ENCODE measurements around the gene MZB1.
"Not testable (repeated sequence)": the region's sequence is repeated elsewhere in the genome, so short reads cannot be mapped to it uniquely, and the experiment has no call there.

MZB1 gene

DNA sequence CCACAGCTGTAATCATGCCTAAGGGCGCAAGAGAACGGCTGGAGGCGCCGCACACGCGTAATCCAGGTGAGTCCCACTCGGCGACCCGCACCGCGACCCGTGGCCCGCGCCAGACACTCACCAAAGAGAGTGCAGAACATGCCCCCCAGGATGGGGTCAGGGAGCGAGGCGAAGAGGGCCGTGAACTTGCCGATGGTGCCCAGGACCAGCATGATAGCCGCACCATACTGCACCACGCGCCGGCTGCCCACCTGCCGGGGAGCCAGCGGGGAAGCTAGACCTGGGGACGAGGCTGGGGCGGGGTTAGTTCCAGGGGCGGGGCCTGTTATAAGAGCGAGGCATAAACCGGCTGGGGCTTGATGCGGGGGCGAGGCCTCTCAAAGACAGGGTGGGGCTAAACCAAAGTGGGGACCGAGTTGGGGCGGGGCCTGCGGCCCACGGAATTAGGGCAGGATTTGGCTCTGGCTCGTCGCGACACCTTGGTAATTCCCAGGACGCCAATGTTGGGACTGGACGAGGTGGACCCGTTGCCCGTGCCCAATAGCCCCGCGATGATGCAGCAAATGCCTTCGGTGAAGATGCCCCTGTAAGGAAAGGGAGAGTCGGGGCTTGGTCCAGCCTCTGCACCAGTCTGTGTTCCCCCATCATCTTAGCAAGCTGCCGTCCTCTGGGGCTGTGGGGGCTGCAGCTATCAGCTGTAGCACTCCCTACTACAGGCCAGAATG lies 11.4 kb downstream of the MZB1 start:
- DNase-seq (ENCODE audit: low read depth in 3 of 3): no peak

- DNase-seq (ENCODE audit: low read depth in 3 of 3): no peak
These were observed 12.5 kb downstream of the MZB1 start for GRCh38 chr5:139377226-139377625.

DNA sequence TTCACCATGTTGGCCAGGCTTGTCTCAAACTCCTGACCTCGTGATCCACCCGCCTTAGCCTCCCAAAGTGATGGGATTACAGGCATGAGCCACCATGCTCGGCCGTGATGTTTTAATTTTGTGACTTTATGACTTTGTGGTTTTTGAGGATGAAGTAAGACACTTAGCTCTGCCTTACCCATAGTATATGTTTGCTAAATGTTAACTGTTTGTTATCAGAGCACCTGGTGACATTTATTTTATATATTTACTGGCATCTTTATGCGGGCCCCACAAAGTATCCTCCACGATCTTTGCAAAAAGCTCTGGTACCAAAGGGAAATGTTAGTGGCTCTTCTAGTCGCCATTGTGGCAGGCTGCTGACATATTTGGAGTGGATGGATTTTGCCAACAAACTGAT lies 13.3 kb downstream of the MZB1 start:
- DNase-seq (ENCODE audit: low read depth in 3 of 3): no peak

- DNase-seq (ENCODE audit: low read depth in 3 of 3): no peak
These were observed 14.8 kb downstream of the MZB1 start for GRCh38 chr5:139374909-139375308.

DNA sequence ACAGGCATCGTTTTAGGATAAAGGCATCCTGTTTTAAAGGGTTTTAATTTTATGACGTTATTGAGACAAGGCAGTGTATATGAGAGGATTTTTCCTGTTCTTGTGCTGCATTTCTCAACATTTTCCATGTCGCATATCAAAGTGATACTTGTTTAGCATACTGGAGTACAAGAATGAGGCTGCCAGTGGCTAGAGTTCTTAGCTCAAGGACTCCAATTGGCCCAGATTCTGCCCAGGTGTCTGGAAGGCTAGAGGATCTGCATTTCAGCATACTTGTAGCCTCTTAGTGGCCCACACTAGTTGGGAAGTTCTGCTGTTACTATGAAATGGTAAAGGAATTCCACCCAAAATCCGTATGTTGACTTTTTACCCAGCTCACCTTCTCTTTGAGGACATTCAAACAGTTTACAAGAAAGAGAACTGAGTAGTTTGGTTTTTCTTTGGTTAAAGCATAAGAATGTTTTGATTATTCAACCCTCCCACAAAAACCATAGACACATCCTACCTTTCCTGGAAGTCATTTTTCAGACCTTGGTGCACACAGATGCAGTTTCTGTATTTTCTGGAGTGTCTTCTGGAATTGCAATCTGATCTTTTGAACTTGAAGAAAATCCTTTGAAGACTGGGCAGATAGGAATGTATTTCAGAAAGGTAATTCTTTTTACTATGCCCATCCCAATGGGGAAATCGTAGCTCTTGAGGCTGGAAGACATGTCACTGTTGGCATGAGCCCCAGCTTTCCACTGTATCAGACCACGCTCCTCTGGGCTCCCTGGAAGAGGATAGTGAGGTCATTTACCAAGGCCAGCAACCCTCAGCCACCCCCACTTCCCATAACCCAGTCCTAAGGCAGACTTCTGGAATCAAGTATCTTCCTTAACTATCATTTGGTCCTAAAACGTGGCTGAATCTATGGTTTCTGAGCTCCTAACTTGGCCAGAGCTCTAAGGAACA lies 18.0 kb downstream of the MZB1 start:
- DNase-seq (ENCODE audit: low read depth in 3 of 3): no peak

GRCh38 chr5:139369181-139369580 lies 20.5 kb downstream of the MZB1 start:
- no peak for DNase-seq (ENCODE audit: low read depth in 3 of 3)

GRCh38 chr5:139368613-139369012 lies 21.1 kb downstream of the MZB1 start:
- no peak for DNase-seq (ENCODE audit: low read depth in 3 of 3)

DNA sequence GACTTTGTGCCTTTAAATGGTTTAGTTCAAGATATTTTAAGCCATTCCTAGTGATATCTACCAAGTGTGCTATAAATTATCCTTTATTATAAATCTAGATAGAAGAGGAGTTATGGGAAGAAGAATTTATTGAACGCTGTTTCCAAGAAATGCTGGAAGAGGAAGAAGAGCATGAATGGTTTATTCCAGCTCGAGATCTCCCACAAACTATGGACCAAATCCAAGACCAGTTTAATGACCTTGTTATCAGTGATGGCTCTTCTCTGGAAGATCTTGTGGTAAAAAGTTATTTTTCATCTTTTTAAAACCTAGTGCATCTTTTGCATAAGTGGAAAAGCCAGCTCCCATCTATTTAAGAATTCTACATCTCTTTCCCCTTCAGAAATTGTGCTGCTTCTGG lies 25.2 kb downstream of the MZB1 start:
- no peak for DNase-seq (ENCODE audit: low read depth in 3 of 3)

DNA sequence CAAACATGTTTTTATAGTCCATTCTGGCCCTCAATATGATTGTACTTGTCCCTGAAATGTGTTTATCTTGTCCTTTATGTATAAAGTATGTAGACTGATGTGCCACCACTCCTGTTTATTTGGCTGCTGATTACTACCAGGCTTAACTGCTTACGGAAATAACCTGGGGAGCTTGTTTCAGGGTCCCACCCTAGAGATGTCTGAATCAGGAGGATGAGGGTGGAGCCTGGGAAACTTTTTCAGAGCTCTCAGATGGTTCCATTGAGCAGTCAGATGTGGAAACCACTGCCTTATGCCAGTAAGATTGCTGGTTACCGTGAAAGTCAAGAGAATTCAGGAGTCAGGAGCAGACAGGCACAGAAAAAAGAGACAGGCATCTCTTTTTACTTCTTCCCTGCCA lies 25.8 kb downstream of the MZB1 start:
- no peak for DNase-seq (ENCODE audit: low read depth in 3 of 3)

- no peak for DNase-seq (ENCODE audit: low read depth in 3 of 3)
These were observed 27.8 kb downstream of the MZB1 start for GRCh38 chr5:139361835-139362429.

DNA sequence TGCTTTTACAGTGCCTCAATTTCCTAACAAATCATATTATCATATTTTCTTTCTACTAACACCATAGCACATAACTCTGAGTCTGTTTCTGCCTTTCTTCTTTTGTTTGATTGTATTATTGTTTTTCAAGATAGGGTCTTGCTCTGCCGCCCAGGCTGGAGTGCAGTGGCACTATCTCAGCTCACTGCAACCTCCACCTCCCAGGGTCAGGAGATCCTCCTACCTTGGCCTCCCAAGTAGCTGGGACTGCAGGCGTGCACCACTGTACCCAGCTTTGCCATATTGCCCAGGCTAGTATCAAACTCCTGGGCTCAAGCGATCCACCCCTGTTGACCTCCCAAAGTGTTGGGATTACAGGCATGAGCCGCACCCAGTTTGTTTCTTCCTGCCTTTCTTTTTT lies 29.3 kb downstream of the MZB1 start:
- no peak for DNase-seq (ENCODE audit: low read depth in 3 of 3)

DNA sequence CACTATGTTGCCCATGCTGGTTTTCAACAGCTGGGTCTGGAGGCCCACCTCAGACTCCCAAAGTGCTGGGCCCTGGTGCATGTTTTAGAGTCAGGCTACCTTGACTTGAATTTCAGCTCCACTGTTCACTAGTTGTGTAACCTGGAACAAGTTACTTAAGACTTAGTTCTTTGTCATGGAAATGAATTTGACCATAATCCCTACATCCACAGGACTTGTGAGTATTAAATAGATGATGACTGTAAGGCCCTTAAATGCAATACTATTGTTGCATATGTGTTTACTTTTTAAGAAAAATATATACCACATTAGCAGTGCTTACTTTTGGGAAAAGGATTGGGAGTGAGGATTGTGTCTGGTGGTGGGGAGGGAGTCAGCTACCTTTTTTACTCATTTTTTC lies 31.6 kb downstream of the MZB1 start:
- no peak for DNase-seq (ENCODE audit: low read depth in 3 of 3)

DNA sequence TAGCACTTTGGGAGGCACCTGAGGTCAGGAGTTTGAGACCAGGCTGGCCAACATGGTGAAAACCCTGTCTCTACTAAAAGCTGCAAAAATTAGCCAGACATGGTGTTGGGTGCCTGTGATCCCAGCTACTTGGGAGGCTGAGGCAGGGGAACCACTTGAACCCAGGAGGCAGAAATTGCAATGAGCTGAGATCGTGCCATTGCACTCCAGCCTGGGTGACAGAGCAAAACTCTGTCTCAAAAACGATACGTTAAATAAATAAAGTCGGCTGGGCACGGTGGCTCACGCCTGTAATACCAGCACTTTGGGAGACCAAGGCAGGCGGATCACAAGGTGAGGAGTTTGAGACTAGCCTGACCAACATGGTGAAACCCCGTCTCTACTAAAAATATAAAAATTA lies 33.8 kb downstream of the MZB1 start:
- DNase-seq (ENCODE audit: low read depth in 3 of 3): not testable (repeated sequence)

DNA sequence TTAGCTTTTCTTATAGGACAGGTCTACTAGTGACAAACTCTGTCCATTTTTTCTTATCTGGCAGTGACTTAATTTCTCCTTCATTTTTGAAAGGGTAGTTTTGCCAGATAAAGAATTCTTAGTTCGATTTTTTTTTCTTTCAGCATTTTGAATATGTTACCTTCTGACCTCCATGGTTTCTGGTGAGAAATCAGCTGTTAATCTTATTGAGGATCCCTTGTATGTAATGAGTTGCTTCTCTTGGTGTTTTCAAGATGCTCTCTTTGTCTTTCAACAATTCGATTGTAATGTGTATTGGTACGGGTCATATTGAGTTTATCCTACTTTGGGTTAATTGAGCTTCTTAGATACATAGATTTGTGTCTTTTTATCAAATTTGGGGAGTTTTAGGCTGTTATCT lies 35.5 kb downstream of the MZB1 start:
- no peak for DNase-seq (ENCODE audit: low read depth in 3 of 3)

DNA sequence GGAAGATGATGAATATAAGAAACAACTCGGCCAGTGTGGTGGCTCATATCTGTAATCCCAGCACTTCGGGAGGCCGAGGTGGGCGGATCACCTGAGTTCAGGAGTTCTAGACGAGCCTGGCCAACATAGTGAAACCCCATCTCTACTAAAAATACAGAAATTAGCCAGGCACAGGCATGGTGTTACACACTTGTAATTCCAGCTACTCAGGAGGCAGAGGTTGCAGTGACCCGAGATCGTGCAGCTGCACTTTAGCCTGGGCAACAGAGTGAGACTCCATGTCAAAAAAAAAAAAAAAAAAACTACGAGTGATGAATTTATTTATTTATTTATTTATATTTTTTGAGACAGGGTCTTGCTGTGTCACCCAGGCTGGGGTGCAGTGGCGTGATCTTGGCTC lies 41.9 kb downstream of the MZB1 start:
- DNase-seq (ENCODE audit: low read depth in 3 of 3): not testable (repeated sequence)

- not testable (repeated sequence) for DNase-seq (ENCODE audit: low read depth in 3 of 3)
These were observed 44.3 kb downstream of the MZB1 start for GRCh38 chr5:139345442-139345841.

DNA sequence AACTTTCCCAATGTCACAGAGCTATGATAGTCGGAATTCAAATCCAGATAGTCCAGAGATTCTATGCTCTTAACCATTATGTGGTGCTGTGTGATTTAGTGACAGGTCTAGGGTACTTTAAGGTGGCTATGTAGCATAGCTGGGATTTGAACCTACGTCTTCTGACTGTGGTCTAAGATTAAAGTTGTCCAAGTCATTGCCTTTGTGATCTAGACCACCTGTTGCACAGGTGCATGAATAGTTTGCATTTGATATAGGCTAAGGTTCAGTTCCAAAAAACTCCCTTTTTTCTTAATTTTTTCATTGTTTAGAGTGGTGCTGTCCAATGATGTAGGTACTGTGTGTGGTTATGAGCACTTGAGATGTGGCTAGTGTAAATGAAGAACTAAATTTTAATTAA lies 45.5 kb downstream of the MZB1 start:
- DNase-seq (ENCODE audit: low read depth in 3 of 3): no peak

- DNase-seq (ENCODE audit: low read depth in 3 of 3): no peak
These were observed 46.2 kb downstream of the MZB1 start for GRCh38 chr5:139343476-139343875.

GRCh38 chr5:139342423-139342723 lies 47.3 kb downstream of the MZB1 start:
- DNase-seq (ENCODE audit: low read depth in 3 of 3): no peak

DNA sequence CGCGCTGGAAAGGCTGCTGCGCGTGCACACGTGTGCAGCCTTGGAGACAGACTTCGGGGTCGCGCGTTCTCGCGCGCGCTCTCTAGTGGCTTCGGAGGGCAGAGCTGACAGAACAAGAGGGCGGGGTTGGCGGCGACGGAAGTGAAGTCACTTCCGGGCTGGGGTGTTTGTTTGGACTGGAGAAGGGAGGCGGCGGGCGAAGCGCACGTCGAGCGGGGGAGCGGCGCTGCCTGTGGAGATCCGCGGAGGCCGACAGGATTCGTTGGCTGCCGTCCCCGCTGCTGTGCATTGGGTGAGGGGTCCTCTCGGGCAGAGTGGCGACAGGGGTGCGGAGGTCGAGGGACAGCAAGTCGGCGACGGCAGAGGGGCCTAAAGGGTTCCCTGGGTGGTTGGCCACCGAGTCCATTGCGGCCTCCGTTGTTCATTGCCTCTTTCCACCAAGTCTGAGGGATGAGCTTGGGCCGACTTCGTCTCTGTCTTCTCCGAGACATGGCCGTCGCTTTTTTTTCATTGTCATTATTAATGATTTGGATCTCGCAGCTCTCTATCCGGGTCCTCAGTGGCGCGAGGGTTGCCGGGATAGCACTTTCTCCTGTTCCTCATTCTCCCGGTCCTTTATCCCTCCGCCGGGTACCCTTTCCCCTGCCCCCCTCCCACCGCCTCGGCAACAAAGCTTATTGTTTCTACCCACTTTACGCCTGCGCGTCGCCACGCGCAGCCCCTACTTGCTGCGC lies 47.9 kb downstream of the MZB1 start, which contains the start of gene PAIP2:
Gene PAIP2, plus strand, starts transcription at position 166 of the 734 bp plus-strand sequence. CDS start 21,931 bp downstream, outside the sequence.
- DNase-seq (ENCODE audit: low read depth in 3 of 3): peak; percentile 92 to 98 (median 97)

- no peak for DNase-seq (ENCODE audit: low read depth in 3 of 3)
These were observed 48.5 kb downstream of the MZB1 start for GRCh38 chr5:139341187-139341688.

DNA sequence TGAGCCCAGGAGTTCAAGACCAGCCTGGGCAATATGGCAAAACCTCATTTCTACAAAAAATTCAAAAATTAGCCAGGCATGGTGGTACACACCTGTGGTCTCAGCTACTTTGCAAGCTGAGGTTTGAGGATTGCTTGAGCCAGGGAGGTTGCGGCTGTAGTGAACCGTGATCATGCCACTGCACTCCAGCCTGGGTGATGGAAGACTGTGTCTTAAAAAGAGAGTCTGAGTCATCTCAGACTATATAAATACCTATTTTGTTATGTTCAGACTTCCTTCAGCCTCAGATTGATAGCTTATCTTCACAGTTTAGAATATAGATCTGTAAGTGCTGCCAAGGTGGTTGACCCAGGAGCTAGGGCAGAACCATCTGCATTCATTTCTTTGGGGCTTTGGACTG lies 49.7 kb downstream of the MZB1 start:
- no peak for DNase-seq (ENCODE audit: low read depth in 3 of 3)

Measured in stimulated activated CD4-positive, alpha-beta T cell treated with anti-CD3 and anti-CD28 coated beads, TNF-alpha, amount 100 ng/mL, for 24 hours (primary cell).